SK-MEL-5 (cell line): ENCODE measurements around the gene DBNDD1. TPM values are rescaled to one million over a fixed set of nuclear protein-coding genes. Genes with fewer than 3 reads are reported as not detected.
"Not testable (repeated sequence)": the region's sequence is repeated elsewhere in the genome, so short reads cannot be mapped to it uniquely, and the experiment has no call there.

Source experiments
- DNase-seq: peaks from one replicate; pipeline ENCODE4 v3.0.0-alpha.2; 2016; ENCODE audit warnings: low read depth, low spot score
- in situ Hi-C: cut with HindIII; loops from 2 replicates; pipeline ENCODE4 v1.10.0; 2016; ENCODE audit warnings: low sequenced_read_pairs, high pct_unique_total_duplicates, low pct_unique_long_range_greater_than_20kb
- total RNA-seq: library from RNA; depleted of rRNA; stranded (reverse); fragments of >200 nt; shearing (Covaris generic); gene quantifications from 2 replicates; pipeline ENCODE4 v1.2.3, GENCODE V29; 2014

Gene DBNDD1
- total RNA-seq, 1 experiment from 2014 or later, result 23.1 TPM

GRCh38 chr16:89981414-89981813 is 37.8 kb downstream of the DBNDD1 start:
- in situ Hi-C loops, result no loop called here
- peak; percentile 99 for DNase-seq

- in situ Hi-C loops, result no loop called here
- no peak for DNase-seq
Measured at GRCh38 chr16:89974870-89975269, 44.4 kb downstream of the DBNDD1 start.

GRCh38 chr16:89973654-89974335 is 45.5 kb downstream of the DBNDD1 start:
- in situ Hi-C loops, result no loop called here

GRCh38 chr16:89973235-89973634 is 46.0 kb downstream of the DBNDD1 start:
- in situ Hi-C loops, result no loop called here
- DNase-seq, result no peak

More at GRCh38 chr16:89973654-89974335, 45.5 kb downstream of the DBNDD1 start:
- DNase-seq, result no peak

GRCh38 chr16:89972244-89973234 is 46.7 kb downstream of the DBNDD1 start:
- peak; percentile 89 for DNase-seq

GRCh38 chr16:89971495-89972243 is 47.6 kb downstream of the DBNDD1 start:
- in situ Hi-C loops, result no loop called here
- no peak for DNase-seq

More at GRCh38 chr16:89972244-89973234, 46.7 kb downstream of the DBNDD1 start:
- in situ Hi-C loops, result no loop called here

GRCh38 chr16:89969741-89970410 is 49.4 kb downstream of the DBNDD1 start:
- in situ Hi-C loops, result no loop called here

GRCh38 chr16:89968074-89968473 is 51.2 kb downstream of the DBNDD1 start:
- DNase-seq, in situ Hi-C loops: not testable (repeated sequence)

More at GRCh38 chr16:89969741-89970410, 49.4 kb downstream of the DBNDD1 start:
- DNase-seq, result no peak

GRCh38 chr16:89967436-89967835 is 51.8 kb downstream of the DBNDD1 start:
- in situ Hi-C loops, DNase-seq: not testable (repeated sequence)

- in situ Hi-C loops, result no loop called here
- DNase-seq, result no peak
Measured at GRCh38 chr16:89966756-89967155, 52.5 kb downstream of the DBNDD1 start.

- no peak for DNase-seq
- in situ Hi-C loops, result no loop called here
Measured at GRCh38 chr16:89965447-89966225, 53.6 kb downstream of the DBNDD1 start.

- DNase-seq, result no peak
Measured at GRCh38 chr16:89964201-89964600, 55.1 kb downstream of the DBNDD1 start.

GRCh38 chr16:89962754-89963498 is 56.3 kb downstream of the DBNDD1 start:
- in situ Hi-C loops, result no loop called here
- no peak for DNase-seq

More at GRCh38 chr16:89964201-89964600, 55.1 kb downstream of the DBNDD1 start:
- in situ Hi-C loops, result no loop called here

GRCh38 chr16:89961920-89962319 is 57.3 kb downstream of the DBNDD1 start:
- no peak for DNase-seq
- in situ Hi-C loops, result no loop called here

- no peak for DNase-seq
- in situ Hi-C loops, result no loop called here
Measured at GRCh38 chr16:89960966-89961365, 58.3 kb downstream of the DBNDD1 start.

GRCh38 chr16:89958596-89958995 is 60.7 kb downstream of the DBNDD1 start:
- in situ Hi-C loops, result no loop called here
- no peak for DNase-seq
